NCI-H510A treated with DMSO at 0.1 percent for 48 hours (cell line): ENCODE results near the gene CANT1.
A peak's percentile ranks its signal among the peaks of the same experiment; 100 is the strongest.

ENCODE experiments used
- DNase-seq: peaks from one replicate; lab custom pipeline; 2025; lab: John Stamatoyannopoulos, UW

The CANT1 gene

DNA sequence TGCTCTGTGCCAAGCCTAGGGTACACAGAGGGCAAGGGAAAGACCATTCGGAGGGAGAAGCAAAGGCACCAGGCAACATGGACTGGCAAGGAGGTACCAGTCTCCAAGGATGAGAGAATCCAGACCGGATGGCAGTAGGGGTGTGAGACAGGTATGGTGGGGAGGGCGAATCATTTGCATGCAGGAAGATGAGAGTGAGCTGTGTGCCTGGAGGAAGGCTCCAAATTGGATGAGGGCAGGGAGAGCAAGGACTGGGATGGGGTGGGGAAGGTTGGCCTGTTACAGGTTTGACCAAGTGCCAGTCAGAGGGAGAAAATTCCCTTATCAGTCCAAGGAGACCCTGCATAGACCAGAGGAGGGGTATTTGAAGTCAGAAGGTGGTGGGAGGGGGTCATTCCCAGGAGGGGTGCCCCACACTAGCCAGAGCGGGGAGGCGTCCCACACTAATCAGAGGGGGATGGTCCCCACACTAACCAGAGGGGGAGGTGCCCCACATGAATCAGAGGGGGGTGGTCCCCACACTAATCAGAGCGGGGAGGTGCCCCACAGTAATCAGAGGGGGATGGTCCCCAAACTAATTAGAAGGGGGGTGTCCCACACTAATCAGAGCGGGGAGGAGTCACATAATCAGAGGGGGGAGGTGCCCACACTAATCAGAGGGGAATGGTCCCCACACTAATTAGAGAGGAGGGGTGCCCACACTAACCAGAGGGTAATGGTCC lies 737 bp downstream of the CANT1 start:
- no peak for DNase-seq

DNA sequence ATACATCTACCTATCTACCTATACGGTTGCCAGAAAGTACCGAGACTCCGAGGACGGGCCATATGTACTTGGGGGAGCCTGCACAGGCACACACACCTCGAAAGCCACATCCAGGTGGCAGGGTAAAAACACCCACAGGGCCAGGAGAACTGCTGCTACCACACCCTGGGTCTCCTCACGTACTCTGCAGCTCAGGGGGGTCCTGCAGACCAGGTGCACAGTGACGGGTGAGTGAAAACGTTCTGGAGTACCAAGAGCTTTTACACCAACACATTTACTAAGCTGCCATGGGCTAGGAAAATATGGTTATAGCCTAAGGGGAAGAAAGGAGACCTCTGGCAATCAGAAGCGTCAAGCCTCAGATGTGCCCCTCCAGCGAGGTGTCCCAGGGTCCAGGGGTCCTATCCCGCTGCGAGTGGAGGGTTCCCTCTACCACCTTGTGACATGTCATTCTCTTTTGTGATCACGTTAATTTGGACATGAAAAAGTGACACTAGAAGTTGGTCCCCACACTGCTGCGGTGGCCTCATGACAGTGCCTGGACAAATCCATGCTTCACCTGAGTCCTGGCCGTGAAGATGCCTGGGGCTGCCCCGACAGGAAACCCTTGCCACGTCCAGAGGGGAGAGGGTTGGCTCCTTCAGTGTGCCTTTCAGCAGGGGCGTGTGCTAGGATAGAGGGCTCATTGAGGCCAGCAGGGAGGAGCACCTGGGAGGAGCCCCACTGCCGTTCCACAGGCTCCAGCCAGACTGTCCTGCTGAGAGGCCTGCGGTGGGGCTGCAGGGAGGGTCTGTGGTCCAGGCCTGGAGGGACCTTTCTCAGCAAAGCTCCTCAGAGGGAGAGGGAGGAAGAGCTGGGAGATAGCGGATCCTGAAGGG lies 1.8 kb downstream of the CANT1 start:
- no peak for DNase-seq

DNA sequence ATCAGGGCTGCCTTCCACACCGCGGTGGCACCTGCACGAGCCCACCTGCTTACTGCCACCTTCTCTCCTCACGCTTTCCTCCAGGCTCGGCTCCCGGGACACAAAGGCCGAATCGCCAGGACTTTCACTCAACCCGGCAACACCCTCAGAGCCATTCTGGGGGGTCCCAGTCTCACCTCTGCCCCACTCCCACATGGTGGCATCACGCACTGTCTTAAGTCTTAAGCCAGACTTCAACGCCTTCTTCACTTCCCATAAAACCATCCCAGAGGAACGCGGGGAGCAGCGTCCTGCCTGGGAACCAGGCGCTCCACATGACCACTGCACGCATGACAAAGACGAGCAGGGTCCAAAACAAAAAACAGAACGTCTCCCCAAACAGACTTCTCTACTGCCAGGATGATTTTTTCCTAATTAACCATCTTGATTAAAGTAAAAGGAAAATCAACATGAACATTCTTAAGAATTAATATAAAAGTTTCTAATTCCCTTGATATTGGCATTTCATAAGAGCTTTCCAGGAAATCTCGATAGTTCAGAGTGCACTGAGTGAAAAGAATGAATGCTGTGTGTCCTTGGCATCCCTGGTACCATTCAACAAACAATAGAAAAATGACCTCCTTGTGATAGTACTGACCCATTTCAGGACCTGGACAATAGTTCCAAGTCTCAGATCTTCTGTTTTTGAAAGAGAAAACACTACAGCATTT lies 2.6 kb downstream of the CANT1 start:
- DNase-seq, result no peak

DNA sequence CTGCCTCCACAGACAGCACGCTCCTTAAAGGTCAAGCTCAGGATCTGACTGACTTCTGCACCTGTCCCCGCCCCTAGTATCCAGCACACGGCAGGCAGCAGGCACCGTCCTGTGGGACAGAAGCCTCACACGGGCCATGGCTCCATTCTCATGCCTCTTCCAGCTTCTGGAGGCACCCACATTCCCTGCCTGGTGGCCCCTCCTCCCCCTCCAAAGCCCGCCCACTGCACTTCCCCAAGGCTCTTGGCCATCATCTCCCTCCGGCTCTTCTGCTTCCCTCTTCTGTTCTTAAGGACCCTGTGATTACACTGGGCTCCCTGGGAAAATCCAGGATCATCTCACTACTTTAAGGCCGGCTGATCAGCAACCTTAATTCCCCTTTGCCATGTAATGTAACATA lies 3.5 kb downstream of the CANT1 start:
- no peak for DNase-seq

DNA sequence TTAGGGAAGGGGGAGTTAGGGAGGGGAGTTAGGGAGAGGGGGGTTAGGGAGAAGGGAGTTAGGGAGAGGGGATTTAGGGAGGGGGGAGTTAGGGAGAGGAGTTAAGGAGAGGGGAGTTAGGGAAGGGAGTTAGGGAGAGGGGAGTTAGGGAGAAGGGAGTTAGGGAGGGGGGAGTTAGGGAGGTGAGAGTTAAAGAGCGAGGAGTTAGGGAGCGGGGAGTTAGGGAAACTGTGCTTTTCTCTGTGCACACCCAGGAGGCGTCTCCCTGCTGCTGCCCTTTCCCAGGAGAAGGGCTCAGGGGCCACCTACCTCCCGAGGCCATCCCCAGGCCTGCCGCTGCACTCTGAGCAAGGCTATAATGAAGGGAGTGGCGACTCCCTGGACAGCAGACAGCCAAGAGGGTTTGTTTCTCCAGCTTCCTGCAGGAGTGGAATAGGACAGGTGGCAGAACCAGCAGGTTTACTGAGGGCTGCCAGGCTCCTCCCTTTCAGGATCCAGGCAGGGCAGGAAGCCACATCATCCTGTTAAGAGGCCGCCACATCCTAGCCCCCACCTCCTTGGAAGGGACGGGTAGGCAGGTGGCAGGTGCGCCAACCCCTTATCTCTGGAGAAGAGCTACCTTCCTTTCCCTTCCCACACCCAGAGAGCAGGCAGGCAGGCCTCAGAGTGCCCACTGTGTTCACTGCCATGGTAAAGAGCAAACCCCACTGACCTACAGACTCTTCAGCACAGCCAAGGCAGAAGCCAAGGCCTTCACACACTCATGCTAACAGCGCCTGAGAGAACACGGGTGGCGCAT lies 4.3 kb downstream of the CANT1 start:
- DNase-seq, result peak; percentile 98

DNA sequence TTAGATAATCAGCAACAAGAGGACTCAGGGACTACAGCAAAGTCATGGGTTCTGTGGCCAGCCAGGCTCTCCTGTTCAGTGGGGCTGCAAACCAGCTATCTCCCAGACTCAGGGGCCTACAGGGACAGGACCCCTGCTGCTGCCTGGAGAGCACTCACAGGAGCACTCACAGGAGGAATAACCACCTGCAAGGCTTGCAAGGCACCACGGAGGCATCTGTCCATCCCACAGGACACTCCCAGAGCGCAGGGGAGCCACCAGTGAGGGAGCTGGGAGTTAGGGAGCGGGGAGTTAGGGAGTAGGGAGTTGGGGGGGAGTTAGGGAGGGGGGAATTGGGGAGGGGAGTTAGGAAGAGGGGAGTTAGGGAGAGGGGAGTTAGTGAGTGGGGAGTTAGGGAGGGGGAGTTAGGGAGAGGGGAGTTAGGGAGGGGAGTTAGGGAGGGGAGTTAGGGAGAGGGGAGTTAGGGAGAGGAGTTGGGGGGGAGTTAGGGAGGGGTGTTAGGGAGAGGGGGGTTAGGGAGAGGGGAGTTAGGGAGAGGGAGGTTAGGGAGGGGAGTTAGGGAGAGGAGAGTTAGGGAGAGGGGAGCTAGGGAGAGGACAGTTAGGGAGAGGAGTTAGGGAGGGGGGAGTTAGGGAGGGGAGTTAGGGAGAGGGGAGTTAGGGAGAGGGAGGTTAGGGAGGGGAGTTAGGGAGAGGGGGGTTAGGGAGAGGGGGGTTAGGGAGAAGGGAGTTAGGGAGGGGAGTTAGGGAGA lies 5.7 kb downstream of the CANT1 start:
- DNase-seq, result no peak

DNA sequence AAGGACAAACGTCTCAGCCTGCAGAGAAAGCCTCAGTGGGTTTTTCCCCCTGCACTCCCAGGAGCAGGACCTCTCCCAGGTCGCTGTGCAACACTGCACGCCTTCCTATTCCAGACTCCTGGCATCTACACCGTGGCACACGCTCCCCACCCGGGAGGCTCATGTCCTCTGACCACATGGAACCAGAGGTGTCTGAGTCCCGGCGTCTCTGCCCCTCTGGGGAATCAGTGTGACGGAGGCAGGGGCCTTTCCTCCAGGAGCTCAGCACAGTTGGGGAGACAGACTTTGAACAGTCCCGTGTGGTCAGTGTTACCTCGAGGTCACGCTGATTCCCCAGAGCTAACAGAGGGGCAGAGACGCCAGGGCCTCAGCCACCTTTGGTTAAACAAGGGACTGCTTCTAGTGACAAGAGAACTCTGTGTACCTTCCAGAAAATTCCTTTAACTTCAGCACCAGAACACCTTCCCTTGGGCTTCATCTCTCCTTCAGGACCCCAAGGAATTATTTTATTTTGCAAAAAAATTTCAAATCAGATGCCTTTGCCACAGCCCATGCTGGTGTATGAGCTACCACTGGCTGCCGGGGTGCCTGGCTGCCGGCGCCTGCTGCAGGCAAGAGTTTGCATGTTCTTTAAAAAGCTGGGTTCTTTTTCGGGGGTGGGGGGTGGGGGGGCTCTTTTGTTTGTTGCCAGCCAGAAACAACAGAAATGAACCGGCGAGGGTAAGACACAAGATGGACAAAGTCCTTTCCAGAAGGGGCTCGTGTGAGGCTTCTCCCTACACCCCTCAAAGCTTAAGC lies 6.6 kb downstream of the CANT1 start:
- DNase-seq, result no peak

DNA sequence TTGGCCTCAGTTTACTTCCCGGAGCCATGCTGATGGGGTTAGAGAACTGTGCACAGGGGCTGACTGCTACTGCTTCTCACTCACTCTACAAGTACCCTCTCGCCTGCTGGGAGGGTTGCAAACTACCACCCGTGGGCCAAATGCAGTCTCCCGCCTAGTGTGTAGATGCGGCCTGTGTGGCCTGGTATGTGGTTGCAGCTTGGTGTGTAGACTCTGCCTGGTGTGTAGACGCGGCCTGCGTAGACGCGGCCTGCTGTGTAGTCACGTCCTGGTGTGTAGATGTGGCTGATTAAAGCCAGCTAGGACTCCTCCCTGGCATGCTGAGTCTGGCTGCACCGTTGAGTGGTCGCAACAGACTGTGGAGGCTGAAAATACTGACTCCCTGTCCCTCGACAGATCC lies 7.3 kb downstream of the CANT1 start:
- DNase-seq, result no peak

DNA sequence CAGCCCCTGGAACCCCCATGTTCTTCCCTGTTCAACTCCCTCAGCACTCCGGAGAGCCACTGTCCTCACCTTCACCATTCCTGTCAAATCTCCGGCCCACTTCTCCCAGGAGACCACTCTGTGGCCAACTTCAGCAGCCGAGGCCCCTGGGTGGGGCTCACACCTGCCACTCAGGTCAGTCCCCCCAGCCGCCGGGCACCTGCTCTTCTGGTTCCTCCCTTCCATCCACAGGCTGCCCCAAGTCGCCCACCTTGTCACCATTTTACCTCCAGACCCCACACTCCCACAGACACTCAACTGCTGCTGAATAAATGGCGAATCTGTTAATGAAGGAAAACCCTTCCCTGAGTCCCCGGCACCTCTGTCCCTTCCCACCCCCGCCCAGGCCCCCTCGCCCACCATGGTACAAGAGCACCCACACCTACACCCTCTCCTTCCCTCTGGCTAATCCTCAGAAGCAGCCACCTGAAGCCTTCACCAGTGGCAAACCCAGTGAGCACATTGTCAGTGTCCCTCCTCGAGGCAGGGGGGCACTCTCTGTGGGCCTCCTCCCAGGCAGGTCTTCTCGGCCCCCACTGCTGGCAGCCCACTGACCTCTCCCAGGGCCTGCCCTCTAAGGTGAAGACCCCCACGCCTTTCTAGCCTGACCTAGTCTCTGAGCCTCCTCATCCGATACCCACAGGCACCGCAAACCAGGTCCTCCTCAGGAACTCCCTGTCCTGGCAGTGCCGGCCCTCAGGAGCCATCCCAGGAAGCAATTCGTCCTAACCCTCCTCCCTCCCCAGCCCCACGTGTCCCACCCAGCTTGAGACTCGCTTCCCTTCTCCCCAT lies 8.2 kb downstream of the CANT1 start:
- DNase-seq, result no peak

DNA sequence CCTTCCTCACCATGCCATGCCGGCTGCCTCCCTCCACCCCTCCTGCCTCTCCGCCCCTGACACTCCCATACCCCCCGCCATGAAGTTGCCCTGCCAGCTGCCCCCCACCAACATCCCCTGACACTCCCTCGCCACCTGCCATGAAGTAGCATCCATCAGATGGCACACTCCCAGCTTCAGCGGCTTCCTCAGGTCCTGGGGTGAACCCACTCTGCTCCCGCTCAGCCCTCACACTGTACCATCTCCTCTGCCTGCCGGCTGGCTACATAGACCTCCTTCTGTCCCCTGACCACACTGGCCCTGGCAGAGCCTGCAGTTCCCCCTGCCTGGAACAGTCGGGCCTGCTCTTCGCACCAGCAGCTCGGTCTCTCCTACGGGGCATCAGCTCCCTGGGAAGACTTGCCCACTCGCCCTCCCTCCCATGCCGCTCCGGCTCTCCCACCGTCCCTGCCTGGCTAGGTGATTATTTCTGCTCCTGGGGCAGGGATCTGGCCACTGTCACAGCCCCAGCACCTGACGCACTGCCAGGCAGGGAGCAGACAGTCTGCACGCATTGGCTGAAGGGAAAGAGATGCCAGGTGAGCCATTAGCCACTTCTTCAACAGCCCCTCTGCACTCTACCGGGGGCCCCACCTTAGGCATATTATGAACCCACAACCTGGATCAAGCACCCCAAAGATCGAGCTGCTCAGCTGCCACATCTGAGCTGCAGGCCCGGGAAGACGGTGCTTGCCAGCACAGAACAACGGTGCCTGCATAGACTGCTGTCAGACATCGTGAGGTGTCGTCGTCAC lies 9.0 kb downstream of the CANT1 start:
- no peak for DNase-seq

DNA sequence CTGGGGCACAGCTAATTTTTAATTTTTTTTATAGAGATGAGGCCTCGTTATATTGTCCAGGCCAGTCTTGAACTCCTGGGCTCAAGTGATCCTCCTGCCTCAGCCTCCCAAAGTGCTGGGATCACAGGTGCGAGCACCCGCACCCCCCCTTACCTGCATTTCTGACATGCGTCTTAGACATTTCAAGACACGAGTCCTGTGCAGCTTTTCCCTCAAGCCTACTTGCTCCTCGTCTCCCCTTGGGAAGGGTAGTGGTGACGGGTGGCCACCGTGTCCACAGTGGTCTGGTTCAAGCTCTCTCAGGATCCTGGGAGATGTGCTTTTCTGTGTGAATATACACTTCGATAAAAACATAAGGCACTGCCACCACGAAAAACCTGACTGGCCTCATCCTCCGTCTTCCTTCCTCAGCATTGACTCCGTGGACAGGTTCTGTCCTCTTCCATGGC lies 9.6 kb downstream of the CANT1 start:
- DNase-seq, result no peak

DNA sequence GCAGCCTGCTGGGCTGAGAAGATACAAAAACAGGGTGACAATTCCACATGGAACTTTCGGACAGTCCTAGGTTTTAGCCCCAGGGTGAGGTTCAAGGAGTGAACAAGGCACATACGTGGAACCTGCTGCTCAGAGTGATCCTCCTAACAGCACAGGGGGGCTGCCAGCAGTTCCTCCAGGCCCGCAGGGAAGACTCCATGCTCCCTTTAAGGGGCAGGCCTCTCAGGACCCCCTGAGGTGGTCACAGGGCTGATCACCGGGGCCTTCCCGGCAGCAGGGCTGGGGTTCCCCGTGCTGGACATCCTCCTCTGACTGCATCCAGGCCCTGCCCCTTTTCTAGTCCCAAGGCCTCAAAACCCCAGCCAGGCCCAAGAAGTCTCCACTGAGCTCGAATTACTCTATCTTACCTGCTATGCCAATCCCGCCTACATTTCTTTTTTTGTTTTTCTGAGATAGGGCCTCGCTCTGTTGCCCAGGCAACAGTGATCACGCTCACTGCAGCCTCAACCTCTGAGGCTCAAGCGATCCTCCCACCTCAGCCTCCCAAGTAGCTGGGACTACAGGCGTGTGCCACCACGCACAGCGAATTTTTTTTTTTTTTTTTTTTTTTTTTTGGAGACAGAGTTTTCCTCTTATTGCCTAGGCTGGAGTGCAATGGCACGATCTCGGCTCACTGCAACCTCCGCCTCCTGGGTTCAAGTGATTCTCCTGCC lies 10.4 kb downstream of the CANT1 start:
- no peak for DNase-seq

DNA sequence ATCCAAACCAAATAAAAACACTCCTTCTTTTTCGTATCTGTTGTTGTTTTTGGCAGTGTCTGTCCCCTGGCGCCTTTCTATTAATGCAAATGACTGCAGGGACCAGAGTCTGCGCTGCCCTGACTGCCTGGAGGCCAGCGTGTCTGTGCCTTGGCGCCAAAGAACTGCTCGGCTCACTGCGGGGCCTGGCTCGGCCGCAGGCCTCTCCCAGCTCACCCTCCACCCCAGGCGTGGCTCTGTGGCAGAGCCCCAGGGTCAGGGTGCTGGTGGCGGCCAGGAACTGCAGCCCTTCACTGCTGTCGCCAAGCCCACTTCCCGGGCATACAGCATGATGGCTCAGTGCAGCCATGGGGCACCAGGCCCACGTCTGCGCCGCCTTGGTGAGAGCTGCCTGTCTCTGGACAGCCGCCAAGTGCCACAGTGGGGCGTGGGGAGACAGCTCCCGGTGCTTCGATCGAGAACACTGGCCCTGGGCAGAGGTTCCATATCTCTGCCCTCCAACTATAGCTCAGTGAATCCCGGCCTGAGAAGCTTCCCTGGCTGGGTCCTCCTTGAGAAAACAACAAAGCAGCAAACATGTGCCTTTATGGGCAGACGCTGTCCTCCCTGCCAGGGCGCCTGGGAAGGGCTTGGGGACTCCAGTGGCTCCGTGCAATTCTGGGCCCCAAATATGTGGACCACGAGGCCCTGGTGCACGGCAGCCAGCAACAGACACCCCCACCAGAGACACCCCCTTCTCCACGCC lies 11.1 kb downstream of the CANT1 start:
- DNase-seq, result no peak

DNA sequence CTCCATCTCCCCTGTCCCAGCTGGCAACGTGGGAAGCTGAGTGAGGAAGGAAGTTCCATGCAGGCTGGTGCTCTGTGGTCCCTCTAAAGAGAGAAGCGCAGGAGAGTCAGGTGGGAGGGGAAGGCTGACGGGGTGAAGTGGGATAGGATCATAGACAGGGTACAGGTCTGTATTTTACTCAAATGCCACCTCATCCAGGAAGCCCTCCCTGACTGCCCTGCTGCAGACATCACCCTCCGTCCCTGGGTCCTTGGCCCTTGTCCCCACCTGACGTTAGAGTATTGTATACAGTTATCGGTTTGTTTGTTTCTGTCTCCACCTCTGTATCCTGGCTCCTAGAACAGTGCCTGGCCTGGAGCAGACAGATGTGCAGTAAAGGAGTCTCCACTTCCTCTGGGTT lies 11.7 kb downstream of the CANT1 start:
- no peak for DNase-seq

DNA sequence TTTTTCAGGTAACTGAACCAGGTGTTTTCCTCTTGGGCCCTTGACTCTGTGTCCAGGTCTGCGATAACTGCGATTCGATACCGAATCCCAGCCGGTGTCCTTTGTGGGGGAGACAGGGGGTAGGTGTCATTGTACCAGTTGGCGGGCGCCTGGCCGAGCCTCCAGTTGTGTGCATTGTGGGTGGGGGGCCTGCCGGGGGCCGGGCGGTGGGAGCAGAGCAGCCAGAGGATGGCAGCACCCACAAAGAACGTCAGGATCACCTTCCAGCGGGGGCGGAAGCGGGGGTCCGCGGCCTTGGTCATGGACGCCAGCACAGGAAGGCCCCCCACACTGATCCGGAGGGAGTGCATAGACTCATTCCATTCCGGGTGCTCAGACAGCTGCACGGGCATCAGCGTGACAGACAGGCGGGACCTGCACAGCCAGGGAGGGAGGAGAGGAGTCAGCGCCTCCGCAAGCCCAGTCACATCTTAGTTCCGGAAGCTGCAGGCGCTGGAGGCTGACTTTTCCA lies 12.3 kb downstream of the CANT1 start:
- DNase-seq, result no peak

DNA sequence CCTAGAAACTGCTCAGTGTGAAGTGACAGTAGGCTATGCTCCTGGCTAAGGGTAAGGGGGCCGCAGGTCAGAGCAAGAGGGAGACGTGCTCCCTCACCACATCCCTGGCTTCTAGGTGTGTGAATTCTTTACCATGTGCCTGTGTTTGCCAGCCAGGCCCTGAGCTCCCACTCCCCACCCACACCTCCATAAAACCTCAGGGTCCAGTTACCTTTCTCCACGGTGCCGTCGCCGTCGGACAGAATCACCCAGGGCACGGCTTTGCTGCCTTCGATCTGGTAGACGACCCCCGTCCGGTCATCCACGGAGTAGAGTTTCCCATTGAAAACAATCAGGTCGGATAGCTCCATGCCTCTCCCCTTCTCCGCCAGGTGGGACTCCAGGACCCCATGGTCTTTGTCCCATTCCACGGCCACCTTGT lies 12.8 kb downstream of the CANT1 start:
- no peak for DNase-seq
